GM19193 (cell line): Measurements from ENCODE around the gene HUS1.

Experiments used
- POLR2A ChIP-seq: IDR thresholded peaks from 4 replicates; pipeline ENCODE4 v1.6.1; 2011; ENCODE audit not compliant: insufficient read depth, insufficient read length; ENCODE audit errors: extremely low read depth

Gene HUS1

DNA sequence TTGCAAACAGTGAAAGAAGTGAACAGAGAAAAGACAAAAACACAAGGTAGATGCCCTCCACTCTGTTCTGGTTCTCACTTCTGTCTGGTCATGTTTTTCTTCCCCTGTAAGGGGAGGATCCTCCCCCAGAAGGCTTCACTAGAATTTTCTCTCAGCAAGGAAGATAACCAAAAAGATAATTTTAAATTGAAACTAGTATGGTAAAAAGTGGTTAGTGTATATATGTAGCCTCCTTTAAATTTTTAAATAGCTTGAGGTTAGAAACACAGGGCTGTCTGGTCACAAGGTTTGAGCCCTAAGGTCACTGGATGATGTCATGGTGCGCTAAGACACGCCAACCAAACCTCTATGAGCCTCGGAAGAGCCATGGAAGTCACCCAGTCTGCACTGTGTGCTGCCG lies 25.6 kb downstream of the HUS1 start:
- no peak for TF ChIP-seq POLR2A

DNA sequence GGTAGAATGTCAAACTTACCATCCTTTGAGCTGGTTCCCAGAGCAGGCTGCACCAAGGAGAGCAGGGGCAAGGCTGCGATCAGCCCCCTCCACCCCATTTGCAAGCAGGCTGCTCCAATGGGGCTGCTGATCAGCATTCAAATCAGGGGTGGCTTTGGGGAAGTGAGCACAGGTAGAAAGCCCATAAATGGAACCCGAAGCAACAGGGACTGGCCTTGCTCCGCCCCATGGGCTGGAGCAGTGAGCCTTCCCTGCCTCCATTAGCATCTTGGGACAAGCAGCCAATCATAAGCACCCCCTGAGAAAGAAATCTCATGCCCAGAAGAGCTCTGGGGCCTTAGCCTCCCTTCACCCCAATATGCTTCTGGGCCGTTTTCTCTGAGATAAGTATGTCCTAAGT lies 27.2 kb downstream of the HUS1 start:
- no peak for TF ChIP-seq POLR2A

DNA sequence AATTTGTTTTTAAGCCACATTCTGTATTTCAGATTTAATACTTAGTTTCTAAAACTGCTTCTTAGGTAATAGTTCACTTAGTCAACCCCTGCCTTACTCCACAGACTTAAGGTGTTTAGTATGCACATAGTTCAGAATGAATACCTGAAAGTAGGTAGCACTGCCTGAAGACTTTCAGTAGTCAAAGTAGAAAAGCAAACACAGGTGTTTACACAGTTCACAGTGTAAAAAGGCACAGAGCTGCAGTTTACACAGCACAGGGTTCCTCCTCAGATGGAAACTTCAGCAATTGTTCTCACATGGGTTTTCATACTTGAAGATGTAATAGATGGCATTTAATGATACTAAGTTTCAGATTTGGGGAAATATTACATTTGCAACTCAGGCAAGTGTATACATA lies 28.0 kb downstream of the HUS1 start:
- TF ChIP-seq POLR2A = no peak

GRCh38 chr7:47950714-47951113 lies 28.7 kb downstream of the HUS1 start:
- TF ChIP-seq POLR2A = no peak

- TF ChIP-seq POLR2A = no peak
These were observed 29.7 kb downstream of the HUS1 start for GRCh38 chr7:47949703-47950102.

DNA sequence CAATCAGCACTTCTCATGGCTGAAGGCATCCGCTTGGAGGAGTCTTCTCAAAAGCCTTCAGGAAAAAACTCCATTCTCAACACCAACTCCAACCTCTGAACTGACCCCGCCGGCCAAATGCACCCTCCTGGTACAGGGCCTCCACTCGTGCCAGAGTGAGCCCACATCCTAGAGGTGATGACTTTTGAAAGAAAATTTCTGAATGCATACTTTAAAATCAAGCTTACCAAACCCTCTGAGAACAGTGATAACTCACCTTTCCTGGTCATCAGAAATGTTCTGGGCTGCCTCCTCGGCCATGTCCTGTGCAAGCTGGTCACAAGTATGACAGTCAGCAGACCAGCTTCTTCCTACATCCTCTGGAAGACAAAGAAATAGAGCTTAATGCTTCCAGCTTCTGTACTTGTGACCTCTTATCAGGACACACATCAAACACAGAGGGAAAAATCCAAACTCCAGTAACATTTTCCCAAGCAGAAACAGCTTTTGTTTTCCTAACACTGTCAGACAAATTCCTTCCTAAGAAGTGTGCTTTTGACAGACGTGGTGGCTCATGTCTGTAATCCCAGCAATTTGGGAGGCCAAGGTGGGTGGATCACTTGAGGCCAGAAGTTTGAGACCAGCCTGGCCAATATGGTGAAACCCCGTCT lies 31.1 kb downstream of the HUS1 start, which contains the start of gene PKD1L1:
Gene PKD1L1, minus strand, starts transcription at position 326 of the 650 bp plus-strand sequence. Its CDS starts 26 bp downstream, at position 300.
- TF ChIP-seq POLR2A = no peak

DNA sequence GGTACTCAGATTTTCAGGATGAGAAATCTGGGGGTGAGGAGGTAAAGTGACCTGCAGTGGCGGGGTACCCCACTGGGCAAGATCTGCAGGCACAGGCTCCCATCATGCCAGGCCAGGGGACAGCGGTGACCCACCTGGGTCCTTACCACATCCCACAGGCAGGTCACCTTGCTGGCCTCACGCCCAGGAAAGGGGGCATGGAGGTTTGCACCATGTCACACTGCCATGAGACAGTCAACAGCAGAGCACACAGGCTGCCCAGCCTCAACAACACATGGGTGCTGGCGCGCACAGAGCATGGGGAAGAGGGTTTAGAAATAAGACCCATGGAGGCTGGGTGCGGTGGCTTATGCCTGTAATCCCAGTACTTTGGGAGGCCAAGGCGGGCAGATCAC lies 32.1 kb downstream of the HUS1 start:
- no peak for TF ChIP-seq POLR2A

GRCh38 chr7:47946581-47947354 lies 32.6 kb downstream of the HUS1 start:
- TF ChIP-seq POLR2A = no peak

GRCh38 chr7:47945261-47946015 lies 34.0 kb downstream of the HUS1 start:
- TF ChIP-seq POLR2A = no peak

- no peak for TF ChIP-seq POLR2A
These were observed 34.7 kb downstream of the HUS1 start for GRCh38 chr7:47944536-47945260.

DNA sequence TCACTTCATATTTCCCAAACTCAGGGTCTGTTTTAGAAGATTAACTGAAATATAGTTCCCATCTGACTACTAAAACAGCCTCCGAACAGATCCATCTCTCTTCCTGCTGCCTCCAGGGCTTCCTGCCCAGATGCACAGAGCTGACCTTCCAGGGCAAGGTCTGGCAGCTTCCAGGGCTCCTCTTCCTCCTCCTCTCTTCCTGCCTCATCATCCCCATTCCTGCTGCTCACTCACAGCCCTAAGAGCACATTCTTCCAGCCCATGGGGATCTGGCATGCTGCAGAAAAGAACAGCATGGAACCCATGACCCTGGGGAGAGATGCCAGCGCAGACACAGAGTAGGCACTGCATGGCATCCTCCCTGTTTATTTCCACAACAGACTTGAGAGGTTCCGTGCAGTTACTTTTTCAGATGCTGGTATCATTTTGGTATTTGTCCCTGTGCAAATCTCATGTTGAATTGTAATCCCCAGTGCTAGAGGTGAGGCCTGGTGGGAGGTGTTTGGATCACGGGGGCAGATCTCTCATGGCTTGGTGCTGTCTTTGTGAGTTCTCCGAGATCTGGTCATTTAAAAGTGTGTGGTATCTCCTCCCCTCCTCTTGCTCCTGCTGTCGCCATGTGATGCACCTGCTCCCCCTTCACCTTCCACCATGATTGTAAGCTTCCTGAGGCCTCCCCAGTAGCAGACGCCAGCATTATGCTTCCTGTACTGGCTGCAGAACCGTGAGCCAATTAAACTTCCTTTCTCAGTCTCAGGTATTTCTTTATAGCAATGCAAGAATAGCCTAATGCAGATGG lies 35.5 kb downstream of the HUS1 start:
- no peak for TF ChIP-seq POLR2A

GRCh38 chr7:47942132-47942531 lies 37.3 kb downstream of the HUS1 start:
- TF ChIP-seq POLR2A = no peak

DNA sequence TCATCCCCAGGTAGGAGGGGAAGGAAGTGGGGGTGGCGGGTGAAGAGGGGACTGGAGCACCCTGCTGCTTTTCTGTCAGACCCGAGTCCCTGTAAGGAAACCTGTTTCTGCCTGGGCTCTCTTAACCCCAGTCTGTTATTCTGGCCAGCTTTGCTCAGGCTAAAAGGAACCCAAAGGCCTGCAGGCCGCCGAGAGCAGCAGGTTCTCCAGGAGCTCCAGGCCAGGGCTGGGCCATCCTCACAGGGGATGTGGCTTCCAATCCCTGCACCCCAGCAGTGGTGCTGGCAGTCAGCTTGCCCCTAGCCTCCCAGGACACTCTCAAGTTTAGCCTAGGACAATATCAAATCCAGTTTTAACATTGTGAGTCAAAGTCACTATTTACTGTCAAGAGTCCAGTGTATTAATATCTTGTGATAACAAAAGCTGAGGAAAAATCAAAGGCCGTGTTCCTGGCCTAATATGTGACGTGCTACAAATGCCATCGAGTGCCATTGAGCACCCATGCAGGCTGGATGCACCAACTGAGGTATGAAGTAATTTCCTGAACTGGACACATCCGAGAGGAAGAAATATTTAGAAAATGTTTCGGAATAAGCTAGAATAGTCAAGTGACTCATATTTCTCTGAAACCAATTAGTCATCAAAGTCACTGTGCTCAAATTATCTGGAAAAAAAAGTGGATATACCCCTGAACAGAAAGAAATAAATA lies 38.1 kb downstream of the HUS1 start:
- no peak for TF ChIP-seq POLR2A
